Transverse colon (tissue), 4 donors: ENCODE results near the gene CFAP99. TPM values are rescaled to one million over a fixed set of nuclear protein-coding genes. Genes with fewer than 3 reads are reported as not detected.

Experiments used
- DNase-seq: peaks from one replicate; pipeline ENCODE4 v3.0.0-alpha.2; 2019
- H3K27ac ChIP-seq, 4 donors: fragments of 200-600 bp; sonication (generic); 2 replicates each; pipeline ENCODE4 v1.5.1; 2016 to 2018; ENCODE audit warnings: inconsistent platforms in 4 of 4
- H3K27me3 ChIP-seq: fragments of 200-600 bp; sonication (generic); 2 replicates; pipeline ENCODE4 v1.5.1; 2017; ENCODE audit warnings: inconsistent platforms
- H3K36me3 ChIP-seq, 4 donors: fragments of 200-600 bp; sonication (generic); 2 replicates each; pipeline ENCODE4 v1.5.1; 2017 to 2019; ENCODE audit warnings: inconsistent platforms in 4 of 4
- H3K4me1 ChIP-seq, 4 donors: fragments of 200-600 bp; sonication (generic); 2 replicates each; pipeline ENCODE4 v1.5.1; 2017 to 2020; ENCODE audit warnings: inconsistent platforms in 4 of 4
- H3K4me3 ChIP-seq, 4 donors: fragments of 200-600 bp; sonication (generic); 1 replicate in 1 of 4; 2 replicates in 3 of 4; pipeline versions ENCODE4 v1.5.1 to v1.6.1; 2017 to 2019; ENCODE audit warnings: inconsistent platforms in 4 of 4
- H3K9me3 ChIP-seq, 2 donors: fragments of 200-600 bp; sonication (generic); 2 replicates each; pipeline ENCODE4 v1.5.1; 2017 to 2019; ENCODE audit warnings: inconsistent platforms in 2 of 2
- EP300 ChIP-seq: sonication (generic); formaldehyde crosslinking; IDR thresholded peaks from one replicate; pipeline ENCODE4 v1.6.1; 2017; ENCODE audit warnings: antibody characterized with exemption, low read depth
- POLR2A ChIP-seq: fragments of 450-650 bp; IDR thresholded peaks from one replicate; pipeline ENCODE4 v1.6.1; 2016; ENCODE audit warnings: antibody characterized with exemption, mild to moderate bottlenecking, moderate library complexity
- POLR2AphosphoS5 ChIP-seq, 3 donors: sonication (generic); formaldehyde crosslinking; IDR thresholded peaks; one replicate each; pipeline ENCODE4 v1.6.1; 2016; ENCODE audit warnings: antibody characterized with exemption in 3 of 3
- WGBS, 2 donors: methylation state at CpG; one replicate each; pipeline ENCODE4 v1.1.5; 2018; ENCODE audit warnings: low coverage in 1 of 2; 5-methylcytosine and 5-hydroxymethylcytosine counted together
- in situ Hi-C, 4 donors: fragments of 200-750 bp; cut with MboI; loops; one replicate each; pipeline versions ENCODE4 v1.15.0 to v1.15.1; 2017; ENCODE audit warnings: low sequenced_read_pairs in 3 of 4, low pct_ligation_motif_present in 1 of 4, low pct_unique_long_range_greater_than_20kb in 1 of 4
- intact Hi-C: fragments of 100-400 bp; cut with DNase I; formaldehyde crosslinking; loops from one replicate; pipeline ENCODE4 v1.15.1; 2023; ENCODE audit warnings: low total_unique reads
- total RNA-seq, 4 donors: library from RNA; depleted of rRNA; stranded (reverse); fragments of >200 nt; gene quantifications; one replicate each; pipeline ENCODE4 v1.1.0, GENCODE V29; 2016
- TF ChIP-seq, protein P1 (sequence below), 5 experiments: fragments of 200-600 bp in 3 of 5; fragments of 450-650 bp in 2 of 5; sonication (generic) in 3 of 5; IDR thresholded peaks; 1 replicate in 2 of 5; 2 replicates in 3 of 5; pipeline ENCODE4 v1.5.1; 2016 to 2017; ENCODE audit warnings: antibody characterized with exemption in 5 of 5, inconsistent platforms in 3 of 5, mild to moderate bottlenecking in 2 of 5, moderate library complexity in 1 of 5

The CFAP99 gene
- total RNA-seq, 4 donors from 2014 or later = 0.32 to 0.82 (median 0.60) TPM; not detected in 1

DNA sequence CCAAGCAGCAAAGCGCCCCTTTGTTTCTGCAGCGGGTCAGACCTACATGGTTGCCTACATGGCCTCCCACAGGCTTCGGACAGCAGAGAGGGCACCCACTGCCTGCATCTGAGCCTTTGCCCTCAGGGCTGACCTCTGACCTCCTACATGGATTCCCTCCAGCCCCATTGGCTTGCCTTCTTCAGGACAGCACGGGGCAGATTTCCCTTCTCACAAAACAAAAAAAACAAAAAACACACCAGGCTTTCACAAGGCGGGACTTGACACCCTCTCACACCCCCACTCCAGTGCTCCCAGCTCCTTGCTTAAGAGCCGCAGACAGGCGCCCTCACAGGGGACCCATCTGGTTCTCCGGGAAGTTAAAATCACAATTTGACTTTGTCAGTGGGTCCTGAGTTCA, 33.2 kb upstream of the CFAP99 start:
- intact Hi-C loops = no loop called here
- 83% methylated on average over 8 of the region's 8 CpGs; no CpG with 5 or more reads in 1 of the 2 donors for WGBS, 2 donors
- no peaks in the 10 kb centered on the region for H3K27me3 ChIP-seq
- DNase-seq = no peak
- in situ Hi-C loops = no loop called here
- H3K36me3 ChIP-seq = no peaks in the 10 kb centered on the region
- no peaks in the 10 kb centered on the region for H3K9me3 ChIP-seq
- TF ChIP-seq, protein P1, sequence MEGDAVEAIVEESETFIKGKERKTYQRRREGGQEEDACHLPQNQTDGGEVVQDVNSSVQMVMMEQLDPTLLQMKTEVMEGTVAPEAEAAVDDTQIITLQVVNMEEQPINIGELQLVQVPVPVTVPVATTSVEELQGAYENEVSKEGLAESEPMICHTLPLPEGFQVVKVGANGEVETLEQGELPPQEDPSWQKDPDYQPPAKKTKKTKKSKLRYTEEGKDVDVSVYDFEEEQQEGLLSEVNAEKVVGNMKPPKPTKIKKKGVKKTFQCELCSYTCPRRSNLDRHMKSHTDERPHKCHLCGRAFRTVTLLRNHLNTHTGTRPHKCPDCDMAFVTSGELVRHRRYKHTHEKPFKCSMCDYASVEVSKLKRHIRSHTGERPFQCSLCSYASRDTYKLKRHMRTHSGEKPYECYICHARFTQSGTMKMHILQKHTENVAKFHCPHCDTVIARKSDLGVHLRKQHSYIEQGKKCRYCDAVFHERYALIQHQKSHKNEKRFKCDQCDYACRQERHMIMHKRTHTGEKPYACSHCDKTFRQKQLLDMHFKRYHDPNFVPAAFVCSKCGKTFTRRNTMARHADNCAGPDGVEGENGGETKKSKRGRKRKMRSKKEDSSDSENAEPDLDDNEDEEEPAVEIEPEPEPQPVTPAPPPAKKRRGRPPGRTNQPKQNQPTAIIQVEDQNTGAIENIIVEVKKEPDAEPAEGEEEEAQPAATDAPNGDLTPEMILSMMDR (IDR thresholded peaks at IDR 0.05) = no peak
- TF ChIP-seq POLR2AphosphoS5 (IDR thresholded peaks at IDR 0.05) (no peak), POLR2A (no peak), EP300 (no peak)
- no peak overlapping the region for H3K4me3 ChIP-seq
- no peaks in the 10 kb centered on the region for H3K4me1 ChIP-seq
- no peak overlapping the region for H3K27ac ChIP-seq

DNA sequence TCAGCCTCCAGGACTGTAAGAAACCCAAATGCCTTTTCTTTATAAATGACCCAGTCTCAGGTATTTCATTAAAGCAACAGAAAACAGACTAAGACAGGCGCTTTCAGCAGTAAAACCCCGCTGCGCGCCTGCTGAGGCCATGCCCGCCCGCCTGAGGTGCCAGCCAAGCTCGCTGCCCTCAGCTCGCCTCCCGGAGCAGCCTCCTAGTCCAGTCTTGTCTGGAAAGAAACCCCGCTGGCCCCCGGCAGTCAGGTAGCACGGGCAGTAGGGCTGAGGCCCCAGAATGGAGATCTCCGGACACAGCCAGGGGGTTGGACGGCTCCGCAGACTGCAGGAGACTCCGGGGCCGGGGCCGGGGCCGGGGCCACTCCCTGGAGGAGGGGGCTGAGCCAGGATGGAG, 32.0 kb upstream of the CFAP99 start:
- Histone ChIP-seq H3K27me3 (no peaks in the 10 kb centered on the region), H3K4me1 (peaks cover 0 to 5% (median 0%) of the 10 kb centered on the region in 4 donors), H3K27ac (no peak overlapping the region), H3K4me3 (no peak overlapping the region), H3K9me3 (no peaks in the 10 kb centered on the region), H3K36me3 (no peaks in the 10 kb centered on the region)
- WGBS, 2 donors = 94 to 96% methylated on average over 9 to 19 of the region's 19 CpGs
- DNase-seq = no peak
- TF ChIP-seq, protein P1 (IDR thresholded peaks at IDR 0.05) = no peak
- TF ChIP-seq POLR2AphosphoS5 (IDR thresholded peaks at IDR 0.05) (no peak), POLR2A (no peak), EP300 (no peak)
- in situ Hi-C loops = no loop called here
- intact Hi-C loops = no loop called here

DNA sequence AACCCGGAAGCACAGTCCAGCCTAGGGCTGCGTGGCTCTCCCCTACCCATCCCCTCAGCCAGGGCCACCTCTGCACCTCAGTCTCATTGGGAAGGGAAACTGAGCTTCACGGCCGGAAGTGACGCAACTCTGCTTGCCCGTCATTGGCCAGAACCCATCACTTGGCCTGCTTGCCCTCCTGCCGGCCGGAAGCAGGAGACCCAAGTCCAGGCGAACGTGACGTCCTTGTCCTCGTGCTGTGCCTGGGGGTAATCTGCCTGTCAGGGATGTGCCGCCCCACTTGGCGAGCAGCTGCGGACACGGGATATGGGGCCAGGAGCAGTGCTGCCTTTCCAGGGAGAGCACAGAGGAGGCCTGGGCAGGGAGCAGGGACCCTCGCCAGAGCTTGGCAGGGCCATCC, 31.5 kb upstream of the CFAP99 start:
- Histone ChIP-seq H3K4me3 (no peak overlapping the region), H3K9me3 (no peaks in the 10 kb centered on the region), H3K27me3 (no peaks in the 10 kb centered on the region), H3K36me3 (no peaks in the 10 kb centered on the region), H3K27ac (no peak overlapping the region), H3K4me1 (peaks cover 0 to 5% (median 0%) of the 10 kb centered on the region in 4 donors)
- intact Hi-C loops (no loop called here), in situ Hi-C loops (no loop called here)
- no peak for TF ChIP-seq POLR2AphosphoS5 (IDR thresholded peaks at IDR 0.05)
- no peak for TF ChIP-seq POLR2A
- TF ChIP-seq, protein P1 (IDR thresholded peaks at IDR 0.05) = no peak
- TF ChIP-seq EP300 = no peak
- WGBS, 2 donors = 93% methylated on average over 17 of the region's 17 CpGs; no CpG with 5 or more reads in 1 of the 2 donors
- no peak for DNase-seq

DNA sequence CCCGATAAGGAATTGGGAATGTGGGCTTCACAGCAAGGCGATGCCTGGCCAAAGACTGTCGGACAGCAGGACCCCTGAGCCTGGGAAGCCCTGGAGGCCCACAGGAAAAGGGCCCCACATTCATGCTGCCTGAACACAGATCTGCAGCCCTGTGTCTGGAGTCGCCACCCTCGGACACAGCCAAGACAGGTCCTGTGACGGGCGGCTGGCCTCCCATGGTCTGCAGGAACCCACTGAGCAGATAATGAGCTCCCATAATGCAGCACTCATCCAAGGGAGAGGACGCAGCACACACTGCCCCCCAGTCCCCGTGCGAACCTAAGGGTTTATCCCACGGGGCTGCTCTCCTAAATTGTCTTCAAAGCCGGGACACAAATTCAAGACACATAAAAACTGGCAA, 30.9 kb upstream of the CFAP99 start:
- H3K4me1 ChIP-seq = peaks cover 0 to 5% (median 0%) of the 10 kb centered on the region in 4 donors
- intact Hi-C loops = no loop called here
- DNase-seq = no peak
- TF ChIP-seq POLR2A (no peak), POLR2AphosphoS5 (IDR thresholded peaks at IDR 0.05) (no peak), EP300 (no peak)
- TF ChIP-seq, protein P1 (IDR thresholded peaks at IDR 0.05) = no peak
- H3K36me3 ChIP-seq = no peaks in the 10 kb centered on the region
- H3K4me3 ChIP-seq = no peak overlapping the region
- in situ Hi-C loops = no loop called here
- no peak overlapping the region for H3K27ac ChIP-seq
- 91% methylated on average over 12 of the region's 12 CpGs; no CpG with 5 or more reads in 1 of the 2 donors for WGBS, 2 donors
- no peaks in the 10 kb centered on the region for H3K9me3 ChIP-seq
- H3K27me3 ChIP-seq = no peaks in the 10 kb centered on the region
